SK-N-SH (cell line): ENCODE results near the gene LRMDA. TPM values are rescaled to one million over a fixed set of nuclear protein-coding genes. Genes with fewer than 3 reads are reported as not detected.

Source experiments
- CTCF ChIA-PET: fragments of 300-600, 350-600 bp; formaldehyde crosslinking; extraction: SDS; loops from one replicate; lab custom pipeline; 2021; lab: Yijun Ruan, JAX
- POLR2A ChIA-PET: fragments of 350-600 bp; sonication (Branson Sonifier 250); formaldehyde crosslinking; extraction: SDS; loops from one replicate; lab custom pipeline; 2020; ENCODE audit warnings: antibody characterized with exemption, inconsistent platforms; lab: Yijun Ruan, JAX
- DNase-seq: peaks from one replicate; pipeline ENCODE4 v3.0.0; 2012
- H2AFZ ChIP-seq: fragments of 200-600 bp; sonication (generic); 2 replicates; pipeline ENCODE4 v1.8.1; 2016; ENCODE audit warnings: antibody characterized with exemption, mild to moderate bottlenecking, low read depth
- H3F3A ChIP-seq: fragments of 200-600 bp; sonication (generic); replicated peaks from 2 replicates; pipeline ENCODE3; 2016; ENCODE audit warnings: antibody characterized with exemption, mild to moderate bottlenecking; ENCODE audit not compliant: insufficient read depth
- H3K27ac ChIP-seq, 2 experiments: fragments of 200-500 bp in 1 of 2; fragments of 200-600 bp in 1 of 2; sonication (Bioruptor generic) in 1 of 2; sonication (generic), shearing (Covaris generic) in 1 of 2; 2 replicates each; pipeline versions ENCODE4 v1.5.1 to v1.6.1; 2014 to 2016; ENCODE audit warnings: low read depth in 2 of 2, inconsistent platforms in 1 of 2, low read length in 1 of 2, mild to moderate bottlenecking in 1 of 2, mixed read lengths in 1 of 2
- H3K27me3 ChIP-seq: fragments of 200-600 bp; sonication (generic), shearing (Covaris generic); 2 replicates; pipeline ENCODE4 v1.6.1; 2016; ENCODE audit warnings: mixed run types; ENCODE audit not compliant: insufficient read depth
- H3K36me3 ChIP-seq, 2 experiments: fragments of 200-500 bp in 1 of 2; fragments of 200-600 bp in 1 of 2; sonication (Bioruptor generic) in 1 of 2; sonication (generic) in 1 of 2; replicated peaks in 1 of 2; 2 replicates each; pipeline versions ENCODE3 to v1.5.1; 2014 to 2016; ENCODE audit warnings: low read length in 1 of 2, mild to moderate bottlenecking in 1 of 2; ENCODE audit not compliant: insufficient read depth in 2 of 2, control insufficient read depth in 1 of 2
- H3K4me1 ChIP-seq, 2 experiments: fragments of 200-500 bp in 1 of 2; fragments of 200-600 bp in 1 of 2; sonication (Bioruptor generic) in 1 of 2; sonication (generic), shearing (Covaris generic) in 1 of 2; 2 replicates each; pipeline versions ENCODE4 v1.5.1 to v1.6.1; 2014 to 2016; ENCODE audit warnings: low read depth in 1 of 2, low read length in 1 of 2, mixed run types in 1 of 2; ENCODE audit not compliant: insufficient read depth in 2 of 2, control insufficient read depth in 1 of 2
- H3K4me2 ChIP-seq: fragments of 200-600 bp; sonication (generic), shearing (Covaris generic); 2 replicates; pipeline ENCODE4 v1.6.1; 2017; ENCODE audit warnings: mixed run types
- H3K4me3 ChIP-seq, 2 experiments: fragments of 200-500 bp in 1 of 2; fragments of 200-600 bp in 1 of 2; sonication (Bioruptor generic) in 1 of 2; sonication (generic), shearing (Covaris generic) in 1 of 2; 2 replicates each; pipeline versions ENCODE4 v1.5.1 to v1.8.1; 2014 to 2016; ENCODE audit warnings: low read depth in 2 of 2, inconsistent platforms in 1 of 2, low read length in 1 of 2, mild to moderate bottlenecking in 1 of 2, mixed read lengths in 1 of 2, moderate library complexity in 1 of 2
- H3K79me2 ChIP-seq: fragments of 200-600 bp; sonication (generic); 2 replicates; pipeline ENCODE4 v1.8.1; 2017; ENCODE audit warnings: mild to moderate bottlenecking; ENCODE audit not compliant: insufficient read depth
- H3K9ac ChIP-seq: fragments of 200-600 bp; sonication (generic); 2 replicates; pipeline ENCODE4 v1.6.1; 2017; ENCODE audit warnings: mixed run types
- H3K9me2 ChIP-seq: fragments of 200-600 bp; sonication (generic); 2 replicates; pipeline ENCODE4 v1.6.1; 2017; ENCODE audit warnings: mixed run types
- H3K9me3 ChIP-seq: fragments of 200-600 bp; sonication (generic); 2 replicates; pipeline ENCODE4 v1.6.1; 2017; ENCODE audit warnings: mixed run types, mild to moderate bottlenecking, moderate library complexity
- H4K20me1 ChIP-seq: fragments of 200-600 bp; sonication (generic); 2 replicates; pipeline ENCODE4 v1.6.1; 2017; ENCODE audit warnings: mild to moderate bottlenecking, mixed run types; ENCODE audit not compliant: insufficient read depth
- CHD2 ChIP-seq: fragments of 150-350 bp; IDR thresholded peaks from 2 replicates; pipeline ENCODE4 v1.6.1; 2018; ENCODE audit warnings: low read length; ENCODE audit not compliant: partially characterized antibody
- CTCF ChIP-seq: fragments of 200-600 bp; sonication (generic); IDR thresholded peaks from 2 replicates; pipeline ENCODE4 v1.6.1; 2017; ENCODE audit warnings: antibody characterized with exemption, mild to moderate bottlenecking, moderate library complexity
- FOSL2 ChIP-seq: IDR thresholded peaks from 2 replicates; pipeline ENCODE4 v1.4.0; 2012; ENCODE audit warnings: low read depth, mild to moderate bottlenecking, moderate library complexity, borderline replicate concordance
- FOXM1 ChIP-seq: IDR thresholded peaks from 2 replicates; pipeline ENCODE4 v1.4.0; 2012; ENCODE audit warnings: low read depth, mild to moderate bottlenecking
- JUND ChIP-seq: IDR thresholded peaks from 2 replicates; pipeline ENCODE4 v1.4.0; 2012
- MEF2A ChIP-seq: IDR thresholded peaks from 2 replicates; pipeline ENCODE4 v1.4.0; 2012; ENCODE audit warnings: low read depth, borderline replicate concordance
- MXI1 ChIP-seq: IDR thresholded peaks from 2 replicates; pipeline ENCODE4 v1.6.1; 2012; ENCODE audit warnings: mild to moderate bottlenecking, low read depth, low read length, improper control_type of control experiment
- NFIC ChIP-seq: IDR thresholded peaks from 2 replicates; pipeline ENCODE4 v1.4.0; 2012; ENCODE audit warnings: borderline replicate concordance
- POLR2AphosphoS5 ChIP-seq: IDR thresholded peaks from 2 replicates; pipeline ENCODE4 v1.6.1; 2012; ENCODE audit warnings: low read depth, low read length
- RAD21 ChIP-seq: IDR thresholded peaks from 2 replicates; pipeline ENCODE4 v1.6.1; 2012; ENCODE audit warnings: mild to moderate bottlenecking, low read length
- RCOR1 ChIP-seq: fragments of 150-350 bp; IDR thresholded peaks from 2 replicates; pipeline ENCODE4 v1.6.1; 2017; ENCODE audit warnings: antibody characterized with exemption, low read length
- RFX5 ChIP-seq: IDR thresholded peaks from 2 replicates; pipeline ENCODE4 v1.6.1; 2012; ENCODE audit warnings: mild to moderate bottlenecking, improper control_type of control experiment, low read length
- SMC3 ChIP-seq: IDR thresholded peaks from 2 replicates; pipeline ENCODE4 v1.6.1; 2012; ENCODE audit warnings: low read depth, low read length, improper control_type of control experiment
- USF2 ChIP-seq: fragments of 150-350 bp; IDR thresholded peaks from 2 replicates; pipeline ENCODE4 v1.6.1; 2017; ENCODE audit warnings: antibody characterized with exemption, low read length, low read depth, borderline replicate concordance
- YY1 ChIP-seq: IDR thresholded peaks from 2 replicates; pipeline ENCODE4 v1.4.0; 2012; ENCODE audit warnings: low read depth, mild to moderate bottlenecking
- WGBS: methylation state at CpG from one replicate; pipeline ENCODE4 v1.1.6; 2017; ENCODE audit warnings: low lambda C conversion rate; 5-methylcytosine and 5-hydroxymethylcytosine counted together
- polyA plus RNA-seq, 3 experiments: library from polyadenylated mRNA; depleted of rRNA; stranded (reverse); fragments of >200 nt; gene quantifications; 2 replicates each; pipeline ENCODE4 v1.2.3, GENCODE V29; 2012
- TF ChIP-seq, protein P1 (sequence below): fragments of 150-350 bp; IDR thresholded peaks from 2 replicates; pipeline ENCODE4 v1.6.1; 2016; ENCODE audit warnings: mild to moderate bottlenecking, low read depth, low read length

Gene LRMDA
- polyA plus RNA-seq, 1 of the 3 experiments (the other 2 are of a cell fraction) = 0.95 TPM

DNA sequence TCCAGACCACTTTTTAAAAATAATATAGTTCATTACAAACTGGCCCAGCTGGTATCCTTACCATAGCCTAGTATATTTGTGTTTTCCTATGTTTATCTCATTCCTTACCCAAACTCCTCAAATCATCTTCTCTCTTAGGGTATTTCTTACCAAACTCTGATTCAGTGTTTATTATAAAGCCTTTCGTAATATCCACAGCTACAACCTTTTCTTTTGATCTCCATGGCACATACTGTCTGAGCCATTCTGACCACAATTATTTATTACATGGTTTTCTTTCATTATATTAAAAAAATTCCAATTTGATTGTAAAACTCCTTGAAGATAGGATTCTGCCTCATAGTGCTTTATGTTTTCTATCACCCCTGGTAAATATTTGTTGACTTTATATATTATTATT is 94.2 kb downstream of the LRMDA start:
- no peaks in the 10 kb centered on the region for H3K27me3 ChIP-seq
- H3K36me3 ChIP-seq = no peaks in the 10 kb centered on the region
- H3K4me1 ChIP-seq = peaks cover 0 to 2% of the 10 kb centered on the region in 2 experiments; a peak in 1 of 4 replicates
- H3F3A ChIP-seq = no peaks in the 10 kb centered on the region
- no peak overlapping the region for H3K4me2 ChIP-seq
- ChIA-PET POLR2A (no interaction called here), CTCF (interaction anchor here (0.7 kb wide), 1 partner anchor 1715 kb away, joined by 3 read pairs; no protein-coding TSS in a partner anchor)
- no peaks in the 10 kb centered on the region for H3K9me2 ChIP-seq
- 85% methylated on average over 1 of the region's 1 CpG for WGBS
- TF ChIP-seq FOSL2 = no peak
- no peak for TF ChIP-seq RCOR1
- TF ChIP-seq, protein P1, sequence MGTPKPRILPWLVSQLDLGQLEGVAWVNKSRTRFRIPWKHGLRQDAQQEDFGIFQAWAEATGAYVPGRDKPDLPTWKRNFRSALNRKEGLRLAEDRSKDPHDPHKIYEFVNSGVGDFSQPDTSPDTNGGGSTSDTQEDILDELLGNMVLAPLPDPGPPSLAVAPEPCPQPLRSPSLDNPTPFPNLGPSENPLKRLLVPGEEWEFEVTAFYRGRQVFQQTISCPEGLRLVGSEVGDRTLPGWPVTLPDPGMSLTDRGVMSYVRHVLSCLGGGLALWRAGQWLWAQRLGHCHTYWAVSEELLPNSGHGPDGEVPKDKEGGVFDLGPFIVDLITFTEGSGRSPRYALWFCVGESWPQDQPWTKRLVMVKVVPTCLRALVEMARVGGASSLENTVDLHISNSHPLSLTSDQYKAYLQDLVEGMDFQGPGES = no peak
- no peak for TF ChIP-seq MEF2A
- no peak for TF ChIP-seq USF2
- TF ChIP-seq CTCF = no peak
- no peak for TF ChIP-seq YY1
- TF ChIP-seq CHD2 = no peak
- TF ChIP-seq JUND = no peak
- TF ChIP-seq SMC3 = no peak
- TF ChIP-seq FOXM1 = no peak
- no peak for TF ChIP-seq POLR2AphosphoS5
- no peak for TF ChIP-seq MXI1
- no peak for TF ChIP-seq RAD21
- TF ChIP-seq NFIC = no peak
- no peak for TF ChIP-seq RFX5
- H3K27ac ChIP-seq = no peak overlapping the region
- no peak overlapping the region for H3K4me3 ChIP-seq
- no peak overlapping the region for H2AFZ ChIP-seq
- no peaks in the 10 kb centered on the region for H3K79me2 ChIP-seq
- H4K20me1 ChIP-seq = no peaks in the 10 kb centered on the region
- H3K9me3 ChIP-seq = no peaks in the 10 kb centered on the region
- no peak for DNase-seq
- H3K9ac ChIP-seq = no peak overlapping the region

DNA sequence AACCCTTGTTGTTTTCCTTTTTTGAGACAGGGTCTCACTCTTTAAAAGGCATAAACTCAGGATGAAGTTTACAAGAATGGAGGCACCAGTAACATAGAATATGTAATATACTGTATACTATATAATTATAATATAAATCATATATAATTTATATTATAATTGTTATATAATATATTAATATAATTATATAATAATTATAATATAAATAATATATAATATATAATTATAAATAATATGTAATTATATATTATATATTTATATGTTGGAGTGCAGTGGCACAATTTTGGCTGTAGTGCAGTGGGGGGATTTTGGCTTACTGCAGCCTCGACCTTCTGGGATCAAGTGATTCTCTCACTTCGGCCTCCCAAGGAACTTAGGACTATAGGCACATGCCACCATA is 96.1 kb downstream of the LRMDA start:
- Histone ChIP-seq H3K4me2 (no peak overlapping the region), H3K9me2 (no peaks in the 10 kb centered on the region), H3K79me2 (no peaks in the 10 kb centered on the region), H3K9ac (no peak overlapping the region), H3F3A (no peaks in the 10 kb centered on the region), H3K4me1 (peaks cover 2 to 3% of the 10 kb centered on the region in 2 experiments; a peak in 1 of 4 replicates), H3K27me3 (no peaks in the 10 kb centered on the region), H2AFZ (no peak overlapping the region), H3K9me3 (no peaks in the 10 kb centered on the region), H3K4me3 (no peak overlapping the region), H3K36me3 (no peaks in the 10 kb centered on the region), H3K27ac (no peak overlapping the region), H4K20me1 (no peaks in the 10 kb centered on the region)
- WGBS = 69% methylated on average over 2 of the region's 2 CpGs
- no peak for TF ChIP-seq FOSL2
- POLR2A ChIA-PET = no interaction called here
- no peak for DNase-seq
- CTCF ChIA-PET = no interaction called here
